ENCODE data around the gene NFKBIE. TPM values are rescaled to one million over a fixed set of nuclear protein-coding genes. Genes with fewer than 3 reads are reported as not detected.

Gene NFKBIE
- total and polyA plus RNA-seq, 2 of the 13 experiments (the other 11 are each of a cell fraction or from before 2014, with no cell fraction given), result 6.7 to 14.5 TPM

GRCh38 chr6:44246663-44247337 lies 18.6 kb downstream of the NFKBIE start, which contains the start of gene HSP90AB1 (continued):
- TF ChIP-seq PTBP1 (IDR thresholded peaks at IDR 0.05; ENCODE audit: low read depth, low read length, poor library complexity, severe bottlenecking), result peak; percentile 52
- TF ChIP-seq ATF7-NPFF (CRISPR knock-in tag; IDR thresholded peaks at IDR 0.05; ENCODE audit: low read depth), result 0 out of 2 replicates have a peak, but pooled peaks have one; percentile 21
- no peak for TF ChIP-seq TOE1 (CRISPR knock-in tag; IDR thresholded peaks at IDR 0.05)
- no peak for TF ChIP-seq NPAS2 (CRISPR knock-in tag; IDR thresholded peaks at IDR 0.05; ENCODE audit: borderline replicate concordance)
- peak; percentile 27; the same call in 1 of the 2 replicates for TF ChIP-seq SMAD9 (CRISPR knock-in tag; IDR thresholded peaks at IDR 0.05)
- TF ChIP-seq TCF12 (IDR thresholded peaks at IDR 0.05), result no peak
- no peak for TF ChIP-seq TCF12 (CRISPR knock-in tag; IDR thresholded peaks at IDR 0.05)
- no peak for TF ChIP-seq PRPF4 (IDR thresholded peaks at IDR 0.05; ENCODE audit: low read depth, low read length, poor library complexity, severe bottlenecking)
- TF ChIP-seq, protein P1, sequence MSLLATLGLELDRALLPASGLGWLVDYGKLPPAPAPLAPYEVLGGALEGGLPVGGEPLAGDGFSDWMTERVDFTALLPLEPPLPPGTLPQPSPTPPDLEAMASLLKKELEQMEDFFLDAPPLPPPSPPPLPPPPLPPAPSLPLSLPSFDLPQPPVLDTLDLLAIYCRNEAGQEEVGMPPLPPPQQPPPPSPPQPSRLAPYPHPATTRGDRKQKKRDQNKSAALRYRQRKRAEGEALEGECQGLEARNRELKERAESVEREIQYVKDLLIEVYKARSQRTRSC (CRISPR knock-in tag; IDR thresholded peaks at IDR 0.05; ENCODE audit: low read depth), result no peak; the same call in 1 of the 2 replicates
- no peak for TF ChIP-seq MIXL1 (CRISPR knock-in tag; IDR thresholded peaks at IDR 0.05)
- TF ChIP-seq ZNF556 (CRISPR knock-in tag; IDR thresholded peaks at IDR 0.05; ENCODE audit: borderline replicate concordance), result 0 out of 2 replicates have a peak, but pooled peaks have one; percentile 73
- TF ChIP-seq MEF2D (CRISPR knock-in tag; IDR thresholded peaks at IDR 0.05), result no peak
- TF ChIP-seq ZBTB39 (CRISPR knock-in tag; IDR thresholded peaks at IDR 0.05), result no peak
- no peak; the same call in none of the 2 replicates for TF ChIP-seq ZNF335 (CRISPR knock-in tag; IDR thresholded peaks at IDR 0.05)
- peak; percentile 92 for TF ChIP-seq HOXA5 (CRISPR knock-in tag; IDR thresholded peaks at IDR 0.05)
- no peak; the same call in 1 of the 2 replicates for TF ChIP-seq NFYC (CRISPR knock-in tag; IDR thresholded peaks at IDR 0.05)
- TF ChIP-seq ZNF512 (CRISPR knock-in tag; IDR thresholded peaks at IDR 0.05), result 0 out of 2 replicates have a peak, but pooled peaks have one; percentile 46
- 0 out of 2 replicates have a peak, but pooled peaks have one; percentile 47 for TF ChIP-seq ZNF614 (CRISPR knock-in tag; IDR thresholded peaks at IDR 0.05; ENCODE audit: borderline replicate concordance)
- TF ChIP-seq FOXC1 (CRISPR knock-in tag; IDR thresholded peaks at IDR 0.05; ENCODE audit: borderline replicate concordance), result peak; percentile 68
- TF ChIP-seq ZNF720 (CRISPR knock-in tag; IDR thresholded peaks at IDR 0.05), result no peak
- TF ChIP-seq, protein P2, sequence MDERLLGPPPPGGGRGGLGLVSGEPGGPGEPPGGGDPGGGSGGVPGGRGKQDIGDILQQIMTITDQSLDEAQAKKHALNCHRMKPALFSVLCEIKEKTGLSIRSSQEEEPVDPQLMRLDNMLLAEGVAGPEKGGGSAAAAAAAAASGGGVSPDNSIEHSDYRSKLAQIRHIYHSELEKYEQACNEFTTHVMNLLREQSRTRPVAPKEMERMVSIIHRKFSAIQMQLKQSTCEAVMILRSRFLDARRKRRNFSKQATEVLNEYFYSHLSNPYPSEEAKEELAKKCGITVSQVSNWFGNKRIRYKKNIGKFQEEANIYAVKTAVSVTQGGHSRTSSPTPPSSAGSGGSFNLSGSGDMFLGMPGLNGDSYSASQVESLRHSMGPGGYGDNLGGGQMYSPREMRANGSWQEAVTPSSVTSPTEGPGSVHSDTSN (CRISPR knock-in tag; IDR thresholded peaks at IDR 0.05), result no peak
- no peak for TF ChIP-seq EZH2 (conservative IDR thresholded peaks at IDR 0.05; ENCODE audit: low read depth, low read length)
- TF ChIP-seq ATAD3A (CRISPR knock-in tag; IDR thresholded peaks at IDR 0.05), result peak; percentile 32; the same call in 1 of the 2 replicates
- no peak for TF ChIP-seq ZNF768 (CRISPR knock-in tag; IDR thresholded peaks at IDR 0.05)
- peak; percentile 67 for TF ChIP-seq HES4 (CRISPR knock-in tag; IDR thresholded peaks at IDR 0.05; ENCODE audit: borderline replicate concordance)
- no peak for TF ChIP-seq NCOA1 (CRISPR knock-in tag; IDR thresholded peaks at IDR 0.05)

Data from HepG2 (cell line).